ENCODE data around the gene RALGPS1.

- TF ChIP-seq EP300 (IDR thresholded peaks at IDR 0.05) (peak; percentile 83), CTCF (IDR thresholded peaks at IDR 0.05) (no peak)
Measured at GRCh38 chr9:127185931-127186781, 271.6 kb downstream of the RALGPS1 start.
